Mucosa of stomach (tissue), 1 donor: ENCODE measurements around the gene NEURL1.
"Not testable (repeated sequence)": the region's sequence is repeated elsewhere in the genome, so short reads cannot be mapped to it uniquely, and the experiment has no call there.

Experiments used
- H3K27me3 ChIP-seq: one replicate; pipeline ENCODE4 v1.7.0; 2013; ENCODE audit warnings: mild to moderate bottlenecking, low read length; ENCODE audit not compliant: control insufficient read depth, insufficient read depth
- H3K36me3 ChIP-seq: one replicate; pipeline ENCODE4 v1.7.0; 2013; ENCODE audit warnings: low read length; ENCODE audit not compliant: control insufficient read depth, insufficient read depth
- H3K4me1 ChIP-seq: one replicate; pipeline ENCODE4 v1.7.0; 2013; ENCODE audit warnings: mild to moderate bottlenecking, low read length; ENCODE audit not compliant: control insufficient read depth, insufficient read depth
- H3K4me3 ChIP-seq: one replicate; pipeline ENCODE4 v1.7.0; 2013; ENCODE audit warnings: low read length
- H3K9ac ChIP-seq: one replicate; pipeline ENCODE4 v1.7.0; 2013; ENCODE audit warnings: mild to moderate bottlenecking, low read length, moderate library complexity
- H3K9me3 ChIP-seq: one replicate; pipeline ENCODE4 v1.7.0; 2013; ENCODE audit warnings: mild to moderate bottlenecking, low read length, moderate library complexity; ENCODE audit not compliant: control insufficient read depth
- donor health status: Pancreatic carcinoma.

NEURL1 gene

GRCh38 chr10:103513380-103514060 is 20.0 kb downstream of the NEURL1 start:
- Histone ChIP-seq H3K9me3 (no peaks in the 10 kb centered on the region), H3K4me3 (no peak overlapping the region), H3K4me1 (peaks cover 24% of the 10 kb centered on the region), H3K9ac (no peak overlapping the region), H3K27me3 (no peaks in the 10 kb centered on the region), H3K36me3 (no peaks in the 10 kb centered on the region)

GRCh38 chr10:103514244-103514643 is 20.7 kb downstream of the NEURL1 start:
- Histone ChIP-seq H3K9ac (no peak overlapping the region), H3K36me3 (no peaks in the 10 kb centered on the region), H3K9me3 (no peaks in the 10 kb centered on the region), H3K4me3 (no peak overlapping the region), H3K4me1 (peaks cover 24% of the 10 kb centered on the region), H3K27me3 (no peaks in the 10 kb centered on the region)

GRCh38 chr10:103517234-103518085 is 24.0 kb downstream of the NEURL1 start:
- Histone ChIP-seq H3K27me3 (no peaks in the 10 kb centered on the region), H3K9me3 (no peaks in the 10 kb centered on the region), H3K4me1 (peaks cover 20% of the 10 kb centered on the region), H3K9ac (no peak overlapping the region), H3K4me3 (no peak overlapping the region), H3K36me3 (no peaks in the 10 kb centered on the region)

DNA sequence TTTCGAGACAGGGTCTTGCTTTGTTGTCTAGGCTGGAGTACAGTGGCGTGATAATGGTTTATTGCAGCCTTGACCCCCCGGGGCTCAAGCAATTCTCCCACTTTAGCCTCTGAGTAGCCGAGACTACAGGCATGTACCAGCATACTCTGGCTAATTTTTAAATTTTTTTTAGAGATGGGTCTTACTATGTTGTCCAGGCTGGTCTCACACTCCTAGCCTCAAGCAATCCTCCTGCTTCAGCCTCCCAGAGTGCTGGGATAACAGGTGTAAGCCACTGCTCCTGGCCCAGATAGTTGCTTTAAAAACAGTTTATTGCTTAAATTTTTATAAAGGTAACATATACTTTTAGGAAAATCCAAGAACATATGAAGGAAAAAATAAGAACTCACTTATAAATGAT is 26.3 kb downstream of the NEURL1 start:
- H3K27me3 ChIP-seq = no peaks in the 10 kb centered on the region
- H3K4me3 ChIP-seq = no peak overlapping the region
- H3K4me1 ChIP-seq = peaks cover 7% of the 10 kb centered on the region
- H3K36me3 ChIP-seq = no peaks in the 10 kb centered on the region
- no peaks in the 10 kb centered on the region for H3K9me3 ChIP-seq
- H3K9ac ChIP-seq = no peak overlapping the region

- H3K36me3 ChIP-seq, H3K27me3 ChIP-seq, H3K9me3 ChIP-seq, H3K9ac ChIP-seq, H3K4me1 ChIP-seq, H3K4me3 ChIP-seq: not testable (repeated sequence)
Observed at GRCh38 chr10:103522006-103522405, 28.5 kb downstream of the NEURL1 start.

- H3K4me1 ChIP-seq = no peaks in the 10 kb centered on the region
- no peaks in the 10 kb centered on the region for H3K9me3 ChIP-seq
- no peaks in the 10 kb centered on the region for H3K36me3 ChIP-seq
- H3K9ac ChIP-seq = no peak overlapping the region
- no peak overlapping the region for H3K4me3 ChIP-seq
- no peaks in the 10 kb centered on the region for H3K27me3 ChIP-seq
Observed at GRCh38 chr10:103523683-103524082, 30.2 kb downstream of the NEURL1 start.

GRCh38 chr10:103525901-103526300 is 32.4 kb downstream of the NEURL1 start:
- H3K9me3 ChIP-seq = no peaks in the 10 kb centered on the region
- no peaks in the 10 kb centered on the region for H3K36me3 ChIP-seq
- H3K27me3 ChIP-seq = no peaks in the 10 kb centered on the region
- no peaks in the 10 kb centered on the region for H3K4me1 ChIP-seq
- no peak overlapping the region for H3K9ac ChIP-seq
- H3K4me3 ChIP-seq = no peak overlapping the region

DNA sequence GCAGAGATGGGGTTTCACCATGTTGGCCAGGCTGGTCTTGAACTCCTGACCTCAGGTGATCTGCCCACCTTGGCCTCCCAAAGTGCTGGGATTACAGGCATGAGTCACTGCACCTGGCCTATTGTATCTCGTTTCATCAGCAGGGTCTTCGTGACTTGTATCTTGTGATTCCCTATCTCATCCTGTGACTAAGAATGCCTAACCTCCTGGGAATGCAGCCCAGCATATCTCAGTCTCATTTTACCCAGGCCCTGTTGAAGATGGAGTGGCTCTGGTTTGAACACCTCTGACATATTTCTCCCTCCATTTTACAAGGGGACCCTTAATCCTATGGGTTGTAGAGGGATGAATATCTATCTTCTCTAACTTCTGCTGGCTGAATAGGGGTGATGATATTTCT is 34.0 kb downstream of the NEURL1 start:
- not testable (repeated sequence) for H3K4me1 ChIP-seq, H3K9ac ChIP-seq, H3K27me3 ChIP-seq, H3K4me3 ChIP-seq, H3K36me3 ChIP-seq, H3K9me3 ChIP-seq

DNA sequence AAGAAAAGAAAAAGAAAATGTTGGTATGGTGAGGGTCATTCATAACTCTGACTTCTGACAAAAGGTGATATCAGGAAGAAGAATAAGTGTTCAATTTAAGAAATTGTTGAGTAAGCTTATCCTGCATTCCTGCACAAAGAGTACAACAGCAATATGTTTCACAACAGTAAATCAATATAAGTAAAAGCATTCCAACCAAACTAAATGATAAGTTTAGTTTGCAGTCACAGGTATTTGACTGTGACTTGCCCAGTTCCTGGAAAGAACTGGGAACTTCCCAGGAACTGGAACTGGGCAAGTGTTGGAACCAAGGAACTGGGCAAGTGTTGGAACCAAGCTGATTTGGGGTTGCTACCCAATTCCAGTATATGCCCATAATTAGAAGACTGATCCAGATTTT is 35.0 kb downstream of the NEURL1 start:
- no peak overlapping the region for H3K4me3 ChIP-seq
- no peak overlapping the region for H3K9ac ChIP-seq
- H3K9me3 ChIP-seq = no peaks in the 10 kb centered on the region
- H3K4me1 ChIP-seq = no peaks in the 10 kb centered on the region
- H3K36me3 ChIP-seq = no peaks in the 10 kb centered on the region
- no peaks in the 10 kb centered on the region for H3K27me3 ChIP-seq

DNA sequence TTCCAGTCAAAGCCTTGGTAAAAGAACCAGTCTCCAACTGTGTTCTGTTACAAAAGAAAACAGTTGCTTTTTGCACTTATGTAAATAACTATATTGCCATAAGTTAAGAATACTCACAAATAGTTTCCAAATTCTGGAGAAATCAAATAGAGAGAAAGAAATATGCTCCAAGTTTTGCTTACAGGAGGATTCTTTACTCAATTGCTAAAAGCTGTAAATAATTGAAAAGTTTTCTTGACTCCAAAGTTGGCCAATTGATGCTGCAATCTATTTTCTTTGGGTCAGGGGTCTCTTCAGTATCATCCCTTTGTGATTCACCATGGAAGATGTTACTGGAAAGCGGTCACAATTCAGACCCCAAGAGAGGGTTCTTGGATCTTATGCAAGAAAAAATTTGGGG is 36.0 kb downstream of the NEURL1 start:
- no peaks in the 10 kb centered on the region for H3K27me3 ChIP-seq
- no peaks in the 10 kb centered on the region for H3K4me1 ChIP-seq
- no peak overlapping the region for H3K9ac ChIP-seq
- H3K4me3 ChIP-seq = no peak overlapping the region
- no peaks in the 10 kb centered on the region for H3K9me3 ChIP-seq
- H3K36me3 ChIP-seq = no peaks in the 10 kb centered on the region

- Histone ChIP-seq H3K4me3 (no peak overlapping the region), H3K4me1 (no peaks in the 10 kb centered on the region), H3K9me3 (no peaks in the 10 kb centered on the region), H3K9ac (no peak overlapping the region), H3K36me3 (no peaks in the 10 kb centered on the region), H3K27me3 (peaks cover 11% of the 10 kb centered on the region)
Observed at GRCh38 chr10:103533827-103534226, 40.3 kb downstream of the NEURL1 start.

DNA sequence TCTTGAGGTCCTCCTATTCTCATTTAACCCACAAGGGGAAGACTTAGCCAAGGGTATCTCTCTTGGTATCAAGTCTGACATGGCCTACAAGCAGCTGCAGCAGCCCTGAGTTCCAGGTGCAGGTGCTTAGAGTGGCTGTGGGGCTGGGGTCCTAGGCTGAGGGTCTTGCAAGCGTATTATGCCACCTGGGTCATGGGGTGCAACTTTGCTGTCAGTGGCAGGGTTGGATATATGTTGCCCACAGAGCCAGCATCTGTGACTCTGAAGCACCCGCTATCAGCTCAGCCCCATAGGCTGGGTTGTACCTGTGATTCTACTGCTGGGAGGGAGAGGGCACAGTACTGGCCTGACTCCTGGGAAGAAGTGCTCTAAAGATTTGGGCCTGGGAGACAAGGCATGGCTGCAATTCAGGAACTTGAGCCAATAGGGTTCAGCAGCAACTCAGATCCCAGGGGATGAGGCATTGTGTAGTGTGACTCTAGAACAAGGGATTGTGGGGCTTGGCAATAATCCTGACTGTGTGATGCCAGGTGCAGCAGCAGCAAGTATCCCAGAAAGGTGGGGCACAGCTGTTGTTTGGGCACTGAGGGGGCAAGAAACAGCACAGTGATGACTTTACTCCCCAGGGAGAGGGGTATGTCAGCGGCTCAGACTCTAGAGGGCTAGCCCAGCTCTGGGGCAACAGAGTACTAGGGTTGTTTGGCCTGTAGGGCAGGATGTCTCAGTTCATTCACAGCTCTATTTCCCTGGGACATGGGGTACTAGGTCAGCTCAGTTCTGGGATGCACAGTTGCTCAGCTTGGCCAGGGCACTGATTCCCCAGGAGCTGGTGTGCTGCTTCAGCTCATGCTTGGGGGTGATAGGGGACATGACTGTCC is 41.4 kb downstream of the NEURL1 start:
- Histone ChIP-seq H3K4me3 (no peak overlapping the region), H3K9ac (no peak overlapping the region), H3K4me1 (no peaks in the 10 kb centered on the region), H3K27me3 (peaks cover 11% of the 10 kb centered on the region), H3K9me3 (no peaks in the 10 kb centered on the region), H3K36me3 (no peaks in the 10 kb centered on the region)
